Epithelial cell of proximal tubule (primary cell): ENCODE measurements around the gene CEP97. TPM values are rescaled to one million over a fixed set of nuclear protein-coding genes. Genes with fewer than 3 reads are reported as not detected.
A peak's percentile ranks its signal among the peaks of the same experiment; 100 is the strongest.
"Not testable (repeated sequence)": the region's sequence is repeated elsewhere in the genome, so short reads cannot be mapped to it uniquely, and the experiment has no call there.

Experiments
- DNase-seq: peaks from one replicate; pipeline ENCODE4 v3.0.0-alpha.2; 2011; ENCODE audit warnings: low read depth
- H3K4me3 ChIP-seq: 2 replicates; pipeline ENCODE4 v1.5.1; 2011; ENCODE audit warnings: low read depth, mild to moderate bottlenecking, low read length
- CTCF ChIP-seq: conservative IDR thresholded peaks from 2 replicates; pipeline ENCODE4 v1.5.1; 2012; ENCODE audit warnings: low read depth, mild to moderate bottlenecking, low read length
- total RNA-seq: library from RNA; depleted of rRNA; stranded (reverse); fragments of >200 nt; gene quantifications from 2 replicates; pipeline ENCODE4 v1.2.3, GENCODE V29; 2015

The CEP97 gene
- total RNA-seq, 1 donor from 2014 or later, result 9.3 TPM

- no peak overlapping the region for H3K4me3 ChIP-seq
- no peak for DNase-seq
- TF ChIP-seq CTCF, result no peak
These were observed 33.8 kb downstream of the CEP97 start for GRCh38 chr3:101758224-101758623.

- no peak for TF ChIP-seq CTCF
- DNase-seq, result no peak
- no peak overlapping the region for H3K4me3 ChIP-seq
These were observed 37.7 kb downstream of the CEP97 start for GRCh38 chr3:101762041-101762646.

- DNase-seq, H3K4me3 ChIP-seq: not testable (repeated sequence)
These were observed 53.4 kb downstream of the CEP97 start for GRCh38 chr3:101777745-101778281.

- H3K4me3 ChIP-seq, result peak overlapping the region; percentile 78
- TF ChIP-seq CTCF, result no peak
- DNase-seq, result no peak
These were observed 54.1 kb downstream of the CEP97 start for GRCh38 chr3:101778385-101779046.

GRCh38 chr3:101779047-101779821 lies 54.8 kb downstream of the CEP97 start, which contains the start of gene NXPE3:
TSS of gene NXPE3 (plus strand) at chr3:101779211. CDS start at chr3:101785597, 6,386 bp downstream.
- peak within 1 kb of the TSS; percentile 78 for H3K4me3 ChIP-seq
- no peak for DNase-seq
- TF ChIP-seq CTCF, result no peak

- DNase-seq, result no peak
- H3K4me3 ChIP-seq, result peak overlapping the region; percentile 78
- no peak for TF ChIP-seq CTCF
These were observed 55.5 kb downstream of the CEP97 start for GRCh38 chr3:101779822-101780381.

GRCh38 chr3:101780661-101781060 lies 56.2 kb downstream of the CEP97 start:
- no peak overlapping the region for H3K4me3 ChIP-seq
- TF ChIP-seq CTCF, result no peak
- no peak for DNase-seq
